T47D (cell line): ENCODE measurements around the gene GCK.

ENCODE experiments used
- DNase-seq, 2 experiments: peaks; one replicate each; pipeline versions ENCODE4 v3.0.0 to v3.0.0-alpha.2; 2011 to 2012; ENCODE audit warnings: low read depth in 1 of 2, low spot score in 1 of 2
- JUND ChIP-seq: IDR thresholded peaks from 2 replicates; pipeline ENCODE4 v1.6.1; 2012; ENCODE audit warnings: low read depth
- in situ Hi-C: cut with HindIII; loops from 2 replicates; pipeline ENCODE4 v1.10.0; 2016; ENCODE audit warnings: low sequenced_read_pairs, low pct_unique_long_range_greater_than_20kb

Gene GCK

DNA sequence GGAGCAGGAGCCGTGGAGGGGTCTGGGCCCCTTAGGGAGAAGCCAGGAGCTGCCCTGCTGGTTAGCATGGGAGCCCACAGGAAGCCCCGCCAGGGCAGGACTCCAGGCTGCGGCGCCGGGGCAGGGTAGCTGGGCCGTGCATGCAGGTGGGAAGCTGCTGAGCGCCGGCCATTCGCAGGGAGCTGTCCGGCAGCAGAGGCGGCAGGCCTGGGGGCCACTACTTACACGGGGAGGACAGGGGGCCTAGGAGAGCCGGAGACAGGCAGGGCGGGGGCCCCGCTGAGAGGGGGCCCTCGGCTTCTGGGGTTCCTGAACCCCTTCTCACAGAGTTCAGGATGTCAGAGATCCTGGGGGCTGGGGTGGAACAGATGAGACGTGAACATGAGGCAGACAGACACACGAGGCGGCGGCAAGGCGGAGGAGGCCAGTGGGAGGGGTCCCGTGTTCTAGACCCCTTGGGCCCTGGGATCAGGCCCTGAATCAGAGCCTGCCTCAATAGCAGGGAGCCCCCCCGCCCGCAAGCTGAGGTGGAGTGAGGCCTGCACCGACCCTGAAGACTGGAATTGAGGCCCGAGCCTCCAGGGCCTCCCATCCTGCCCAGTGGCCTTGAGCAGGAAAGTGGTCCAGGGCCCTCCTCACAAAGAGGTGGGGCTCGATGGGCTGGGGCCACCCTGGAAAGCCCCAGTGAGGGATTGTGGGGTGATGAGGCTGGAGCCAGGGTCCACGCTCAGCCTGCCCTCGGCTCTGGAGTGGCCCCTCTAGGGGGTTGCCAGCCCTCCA, 39.5 kb upstream of the GCK start:
- no peak for TF ChIP-seq JUND
- in situ Hi-C loops = no loop called here
- DNase-seq = no peak

DNA sequence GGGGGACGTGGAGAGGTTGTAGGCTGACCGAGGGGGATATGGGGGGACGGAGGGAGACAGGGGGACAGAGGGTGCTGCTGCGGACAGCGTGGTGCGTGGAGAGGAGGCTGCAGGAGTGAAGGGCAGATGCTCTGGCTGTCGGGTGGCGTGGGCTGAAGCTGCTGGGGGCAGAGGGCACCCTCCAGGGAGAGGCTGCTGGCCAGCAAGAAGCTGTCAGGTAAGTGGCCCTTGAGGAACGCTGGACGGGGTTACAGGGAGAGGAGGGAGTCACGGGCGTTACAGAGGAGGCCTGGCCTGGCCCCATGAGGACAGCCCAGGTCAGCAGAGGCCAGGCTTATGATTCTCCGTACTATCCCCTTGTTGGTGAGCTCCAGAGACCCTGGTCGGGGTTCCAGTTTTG, 38.7 kb upstream of the GCK start:
- no peak for DNase-seq
- TF ChIP-seq JUND = no peak
- in situ Hi-C loops = no loop called here

- in situ Hi-C loops = no loop called here
- no peak for DNase-seq
Measured at GRCh38 chr7:44226396-44226753, 37.1 kb upstream of the GCK start.

GRCh38 chr7:44225566-44226395, 36.5 kb upstream of the GCK start:
- no peak for DNase-seq
- in situ Hi-C loops = no loop called here
- no peak for TF ChIP-seq JUND

More at GRCh38 chr7:44226396-44226753, 37.1 kb upstream of the GCK start:
- no peak for TF ChIP-seq JUND

GRCh38 chr7:44224974-44225565, 35.8 kb upstream of the GCK start:
- TF ChIP-seq JUND = no peak
- in situ Hi-C loops = no loop called here

GRCh38 chr7:44224080-44224973, 35.1 kb upstream of the GCK start:
- no peak for TF ChIP-seq JUND
- DNase-seq = no peak
- in situ Hi-C loops = no loop called here

More at GRCh38 chr7:44224974-44225565, 35.8 kb upstream of the GCK start:
- DNase-seq = no peak

GRCh38 chr7:44223362-44224079, 34.3 kb upstream of the GCK start:
- no peak for TF ChIP-seq JUND
- no peak for DNase-seq
- in situ Hi-C loops = no loop called here

- no peak for TF ChIP-seq JUND
- in situ Hi-C loops = no loop called here
- DNase-seq = no peak
Measured at GRCh38 chr7:44222776-44223261, 33.6 kb upstream of the GCK start.

DNA sequence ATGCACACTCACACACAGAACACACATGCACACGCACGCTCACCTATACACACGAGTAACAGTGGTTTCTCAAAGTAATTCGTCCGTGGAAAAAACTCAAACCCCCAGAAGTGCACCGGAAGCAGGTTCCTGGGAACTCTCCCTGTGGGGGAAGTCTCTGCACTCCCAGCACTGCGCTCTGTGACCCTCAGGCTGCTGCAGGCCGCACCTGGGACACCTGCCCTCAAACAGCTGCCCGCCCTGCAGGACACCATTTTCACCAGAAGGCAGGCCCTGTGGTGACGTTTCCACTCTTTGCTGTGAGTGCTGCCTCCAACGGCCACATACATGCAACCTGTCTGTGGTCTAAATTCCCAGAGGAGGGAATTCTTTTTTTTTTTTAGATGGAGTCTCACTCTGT, 32.8 kb upstream of the GCK start:
- TF ChIP-seq JUND = no peak
- no peak for DNase-seq
- in situ Hi-C loops = no loop called here

DNA sequence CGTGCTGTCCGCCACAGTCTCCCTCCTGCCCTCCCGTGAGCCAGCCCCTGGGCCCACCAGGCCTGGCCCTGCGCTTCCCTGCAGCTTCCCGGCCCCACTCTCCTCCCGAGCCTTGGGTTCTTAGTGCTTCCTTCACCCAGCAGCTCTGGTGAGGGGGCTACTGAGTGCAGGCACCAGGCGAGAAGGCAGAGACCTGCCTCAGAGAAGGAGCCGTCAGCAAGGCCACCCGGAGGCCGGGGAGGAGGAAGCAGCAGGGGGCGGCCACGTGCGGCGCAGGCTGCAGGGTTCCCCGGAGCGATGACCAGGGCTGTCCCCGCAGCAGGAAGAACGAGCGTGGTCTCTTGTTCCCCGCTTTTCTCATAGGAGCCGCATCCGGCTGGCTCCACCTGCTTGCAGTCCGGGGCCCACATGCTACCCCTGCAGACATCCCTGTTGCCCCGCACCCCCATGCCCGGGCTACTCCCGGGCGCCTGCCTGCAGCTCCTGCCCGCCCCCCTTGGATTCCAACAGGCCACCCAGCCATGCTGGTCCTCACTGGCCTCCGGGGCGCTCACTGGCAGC, 32.1 kb upstream of the GCK start:
- in situ Hi-C loops = no loop called here
- TF ChIP-seq JUND = no peak
- no peak for DNase-seq
